Hepatocyte (in vitro differentiated cells): ENCODE results near the gene S100PBP. TPM values are rescaled to one million over a fixed set of nuclear protein-coding genes. Genes with fewer than 3 reads are reported as not detected.
"Not testable (repeated sequence)": the region's sequence is repeated elsewhere in the genome, so short reads cannot be mapped to it uniquely, and the experiment has no call there.

Experiments used
- DNase-seq: peaks from one replicate; pipeline ENCODE4 v3.0.0-alpha.2; 2016; ENCODE audit warnings: low spot score
- H2AFZ ChIP-seq: fragments of 200-600 bp; sonication (generic); 2 replicates; pipeline ENCODE4 v1.6.0; 2016; ENCODE audit warnings: antibody characterized with exemption, mild to moderate bottlenecking
- H3K27ac ChIP-seq: fragments of 200-600 bp; sonication (generic); 2 replicates; pipeline ENCODE4 v1.5.1; 2016; ENCODE audit warnings: mild to moderate bottlenecking
- H3K27me3 ChIP-seq: fragments of 200-600 bp; sonication (generic); 2 replicates; pipeline ENCODE4 v1.6.1; 2016
- H3K36me3 ChIP-seq: fragments of 200-600 bp; sonication (generic); replicated peaks from 2 replicates; pipeline ENCODE4 v1.5.1; 2016; ENCODE audit warnings: low read depth; ENCODE audit not compliant: insufficient read depth
- H3K4me1 ChIP-seq: fragments of 200-600 bp; sonication (generic); 2 replicates; pipeline ENCODE4 v1.5.1; 2016; ENCODE audit warnings: mild to moderate bottlenecking, moderate library complexity; ENCODE audit not compliant: insufficient read depth
- H3K4me2 ChIP-seq: fragments of 200-600 bp; sonication (generic); 2 replicates; pipeline ENCODE4 v1.6.0; 2016
- H3K4me3 ChIP-seq: fragments of 200-600 bp; sonication (generic); 2 replicates; pipeline ENCODE4 v1.5.1; 2016; ENCODE audit warnings: mild to moderate bottlenecking
- H3K79me2 ChIP-seq: fragments of 200-600 bp; sonication (generic); 2 replicates; pipeline ENCODE4 v1.6.0; 2017; ENCODE audit warnings: mild to moderate bottlenecking
- H3K9me2 ChIP-seq: fragments of 200-600 bp; sonication (generic); replicated peaks from 2 replicates; pipeline ENCODE4 v1.6.0; 2017; ENCODE audit warnings: mild to moderate bottlenecking; ENCODE audit not compliant: insufficient read depth
- H3K9me3 ChIP-seq: fragments of 200-600 bp; sonication (generic); 2 replicates; pipeline ENCODE4 v1.5.1; 2016; ENCODE audit warnings: low read depth, mild to moderate bottlenecking
- H4K20me1 ChIP-seq: fragments of 200-600 bp; sonication (generic); 2 replicates; pipeline ENCODE4 v1.6.0; 2016; ENCODE audit warnings: mild to moderate bottlenecking; ENCODE audit not compliant: insufficient read depth, poor library complexity, severe bottlenecking
- EZH2 ChIP-seq: fragments of 200-600 bp; sonication (generic); IDR thresholded peaks from 2 replicates; pipeline ENCODE4 v1.6.1; 2016; ENCODE audit warnings: antibody characterized with exemption, mild to moderate bottlenecking, borderline replicate concordance
- EZH2phosphoT487 ChIP-seq: fragments of 200-600 bp; sonication (generic); IDR thresholded peaks from one replicate; pipeline ENCODE4 v1.6.1; 2018; ENCODE audit warnings: antibody characterized with exemption, mild to moderate bottlenecking, low read depth, moderate library complexity; ENCODE audit not compliant: unreplicated experiment, severe bottlenecking
- WGBS: methylation state at CpG from one replicate; pipeline ENCODE4 v1.1.6; 2016; ENCODE audit warnings: low lambda C conversion rate; ENCODE audit errors: missing lambda C conversion rate; 5-methylcytosine and 5-hydroxymethylcytosine counted together
- polyA plus RNA-seq: library from polyadenylated mRNA; unstranded; fragments of >200 nt; fragmentation: Nextera tagmentation; extraction: Ambion mirVana; gene quantifications from 2 replicates; pipeline ENCODE4 v1.2.1, GENCODE V29; 2016
- total RNA-seq: library from RNA; depleted of rRNA; stranded (reverse); fragments of >200 nt; gene quantifications from 2 replicates; pipeline ENCODE4 v1.2.3, GENCODE V29; 2014
- TF ChIP-seq, protein P1 (sequence below): fragments of 200-600 bp; sonication (generic); IDR thresholded peaks from 2 replicates; pipeline ENCODE4 v1.5.1; 2016; ENCODE audit warnings: antibody characterized with exemption, mild to moderate bottlenecking; ENCODE audit not compliant: poor library complexity

Gene S100PBP
- total and polyA plus RNA-seq, 2 experiments from 2014 or later, result 10.7 to 41.5 TPM

DNA sequence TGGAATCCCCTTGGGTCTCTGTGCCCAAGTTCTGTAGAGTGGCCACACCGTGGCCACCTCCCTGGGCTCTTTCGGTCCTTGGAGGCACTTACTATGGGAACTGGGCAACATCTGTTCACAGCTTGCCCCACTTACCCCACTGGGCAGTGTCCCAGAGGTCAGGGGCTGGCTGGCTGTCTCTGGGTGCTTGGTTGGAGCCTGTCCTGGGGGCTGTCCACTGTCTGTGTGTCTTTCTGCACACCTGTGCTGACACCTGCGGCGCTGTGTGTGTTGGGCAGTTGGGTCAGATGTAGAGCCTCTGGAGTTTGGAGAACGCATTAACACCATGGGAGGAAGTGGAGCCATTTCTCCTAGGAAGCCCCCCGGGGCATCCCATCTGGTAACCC, 85.1 kb downstream of the S100PBP start:
- Histone ChIP-seq H3K36me3 (no peaks in the 10 kb centered on the region), H3K4me2 (no peak overlapping the region), H2AFZ (no peak overlapping the region), H3K9me2 (no peaks in the 10 kb centered on the region), H3K4me1 (peaks cover 4% of the 10 kb centered on the region), H3K9me3 (no peaks in the 10 kb centered on the region), H3K79me2 (no peaks in the 10 kb centered on the region), H3K27ac (no peak overlapping the region), H3K27me3 (no peaks in the 10 kb centered on the region), H4K20me1 (no peaks in the 10 kb centered on the region), H3K4me3 (no peak overlapping the region)
- no peak for DNase-seq
- 80% methylated on average over 6 of the region's 6 CpGs for WGBS
- TF ChIP-seq, protein P1, sequence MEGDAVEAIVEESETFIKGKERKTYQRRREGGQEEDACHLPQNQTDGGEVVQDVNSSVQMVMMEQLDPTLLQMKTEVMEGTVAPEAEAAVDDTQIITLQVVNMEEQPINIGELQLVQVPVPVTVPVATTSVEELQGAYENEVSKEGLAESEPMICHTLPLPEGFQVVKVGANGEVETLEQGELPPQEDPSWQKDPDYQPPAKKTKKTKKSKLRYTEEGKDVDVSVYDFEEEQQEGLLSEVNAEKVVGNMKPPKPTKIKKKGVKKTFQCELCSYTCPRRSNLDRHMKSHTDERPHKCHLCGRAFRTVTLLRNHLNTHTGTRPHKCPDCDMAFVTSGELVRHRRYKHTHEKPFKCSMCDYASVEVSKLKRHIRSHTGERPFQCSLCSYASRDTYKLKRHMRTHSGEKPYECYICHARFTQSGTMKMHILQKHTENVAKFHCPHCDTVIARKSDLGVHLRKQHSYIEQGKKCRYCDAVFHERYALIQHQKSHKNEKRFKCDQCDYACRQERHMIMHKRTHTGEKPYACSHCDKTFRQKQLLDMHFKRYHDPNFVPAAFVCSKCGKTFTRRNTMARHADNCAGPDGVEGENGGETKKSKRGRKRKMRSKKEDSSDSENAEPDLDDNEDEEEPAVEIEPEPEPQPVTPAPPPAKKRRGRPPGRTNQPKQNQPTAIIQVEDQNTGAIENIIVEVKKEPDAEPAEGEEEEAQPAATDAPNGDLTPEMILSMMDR, result no peak
- TF ChIP-seq EZH2phosphoT487 (no peak), EZH2 (no peak)

DNA sequence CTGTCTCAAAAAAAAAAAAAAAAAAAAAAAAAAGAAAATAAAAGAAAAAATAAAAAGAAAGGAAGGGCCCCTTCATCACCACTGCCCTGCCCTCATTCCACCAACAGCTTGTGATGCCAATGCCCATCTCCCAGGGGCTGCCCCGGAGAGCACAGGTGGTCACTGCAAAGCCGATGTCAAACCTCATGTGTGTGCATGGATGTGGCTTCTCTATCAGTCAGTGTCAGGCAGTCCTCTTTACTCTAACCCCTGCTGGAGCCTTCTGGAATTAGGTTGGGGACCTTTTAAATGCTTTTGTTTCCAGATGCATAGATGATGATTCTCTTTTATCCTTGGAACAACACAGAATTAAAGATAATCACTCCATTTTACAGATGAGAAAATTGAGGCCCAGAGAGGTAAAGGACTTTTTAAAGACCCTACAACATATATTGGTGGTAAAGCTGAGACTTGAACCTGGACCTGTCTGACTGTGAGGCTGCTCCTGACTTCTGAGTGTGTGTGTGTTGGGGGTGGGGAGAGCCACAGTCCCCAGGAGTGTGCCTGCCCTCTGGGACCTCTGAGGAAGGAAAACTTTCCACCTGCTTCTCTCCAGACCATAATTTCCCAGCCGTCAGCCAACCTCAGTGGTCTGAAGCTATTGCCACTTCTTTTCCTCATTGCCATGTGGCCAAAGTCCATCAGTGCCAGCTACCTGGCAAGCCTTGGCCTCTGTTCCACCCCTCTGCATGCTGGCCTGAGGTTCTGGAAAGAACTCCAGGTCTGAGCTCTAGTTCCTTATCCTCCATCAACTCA, 86.7 kb downstream of the S100PBP start:
- Histone ChIP-seq H4K20me1 (no peaks in the 10 kb centered on the region), H3K27me3 (no peaks in the 10 kb centered on the region), H3K9me3 (no peaks in the 10 kb centered on the region), H2AFZ (no peak overlapping the region), H3K79me2 (no peaks in the 10 kb centered on the region), H3K27ac (no peak overlapping the region), H3K4me2 (no peak overlapping the region), H3K4me1 (peaks cover 7% of the 10 kb centered on the region), H3K36me3 (no peaks in the 10 kb centered on the region), H3K9me2 (no peaks in the 10 kb centered on the region), H3K4me3 (no peak overlapping the region)
- WGBS, result 83% methylated on average over 3 of the region's 3 CpGs
- no peak for DNase-seq
- TF ChIP-seq, protein P1, result no peak
- TF ChIP-seq EZH2 (no peak), EZH2phosphoT487 (no peak)

DNA sequence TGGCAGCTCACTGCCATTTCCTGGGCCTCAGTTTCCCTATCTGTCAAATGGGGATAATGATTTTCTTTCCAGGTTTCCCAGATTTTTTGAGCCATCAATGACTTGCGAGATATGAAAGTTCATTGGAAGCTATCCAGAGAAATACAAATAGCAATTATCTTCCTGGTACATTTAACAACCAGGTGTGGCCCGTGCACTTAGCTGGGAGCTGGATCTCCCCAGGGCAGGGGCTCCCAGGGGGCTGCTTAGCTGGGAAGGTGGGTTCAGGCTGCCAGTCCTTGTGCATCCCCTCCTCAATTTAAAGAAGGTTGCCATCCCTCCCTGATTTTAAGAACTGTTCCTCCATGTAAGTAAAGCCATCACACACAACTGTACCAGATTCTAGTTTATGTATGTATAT, 87.3 kb downstream of the S100PBP start:
- Histone ChIP-seq H3K4me1 (peaks cover 7% of the 10 kb centered on the region), H3K36me3 (no peaks in the 10 kb centered on the region), H2AFZ (no peak overlapping the region), H3K79me2 (no peaks in the 10 kb centered on the region), H3K27me3 (no peaks in the 10 kb centered on the region), H3K4me3 (no peak overlapping the region), H4K20me1 (no peaks in the 10 kb centered on the region), H3K27ac (no peak overlapping the region), H3K4me2 (no peak overlapping the region), H3K9me3 (no peaks in the 10 kb centered on the region), H3K9me2 (no peaks in the 10 kb centered on the region)
- TF ChIP-seq EZH2phosphoT487, result no peak
- no peak for TF ChIP-seq EZH2
- TF ChIP-seq, protein P1, result no peak
- no peak for DNase-seq
- 84% methylated on average over 2 of the region's 2 CpGs for WGBS

DNA sequence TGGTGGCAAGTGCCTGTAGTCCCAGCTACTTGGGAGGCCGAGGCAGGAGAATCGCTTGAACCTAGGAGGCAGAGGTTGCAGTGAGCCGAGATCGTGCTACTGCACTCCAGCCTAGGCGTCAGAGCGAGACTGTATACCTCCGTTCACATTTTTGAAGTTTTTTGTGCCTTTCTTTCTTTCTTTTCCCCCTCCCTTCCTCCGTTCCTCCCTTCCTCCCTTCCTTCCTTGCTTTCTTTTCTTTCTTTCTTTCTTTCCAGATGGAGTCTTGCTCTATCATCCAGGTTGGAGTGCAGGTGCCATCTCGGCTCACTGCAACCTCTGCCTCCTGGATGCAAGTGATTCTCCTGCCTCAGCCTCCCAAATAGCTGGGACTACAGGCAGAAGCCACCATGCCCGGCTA, 88.1 kb downstream of the S100PBP start:
- H3K36me3 ChIP-seq, H3K27me3 ChIP-seq, H3K79me2 ChIP-seq, H3K4me3 ChIP-seq, H2AFZ ChIP-seq, H3K27ac ChIP-seq, H3K9me2 ChIP-seq, DNase-seq, H3K9me3 ChIP-seq, H4K20me1 ChIP-seq, H3K4me1 ChIP-seq, H3K4me2 ChIP-seq: not testable (repeated sequence)
- 87% methylated on average over 10 of the region's 10 CpGs for WGBS
